ENCODE data around the gene SSBP3.
A peak's percentile ranks its signal among the peaks of the same experiment; 100 is the strongest.

SSBP3 gene

GRCh38 chr1:54228638-54229079 is 177.5 kb downstream of the SSBP3 start:
- no peak overlapping the region for H3K4me3 ChIP-seq (ENCODE audit: low read depth, low read length)
- no peak overlapping the region for H2AFZ ChIP-seq
- H3K9ac ChIP-seq = no peak overlapping the region
- no peak for TF ChIP-seq CTCF (IDR thresholded peaks at IDR 0.05)
- no peaks in the 10 kb centered on the region for H3K9me3 ChIP-seq (ENCODE audit: control insufficient read depth, low read length)
- peak overlapping the region; percentile 32 for H3K27ac ChIP-seq
- H3K4me2 ChIP-seq (ENCODE audit: low read length) = no peak overlapping the region
- no peaks in the 10 kb centered on the region for H3K36me3 ChIP-seq (ENCODE audit: control insufficient read depth, insufficient read depth, low read length)
- no peaks in the 10 kb centered on the region for H3K27me3 ChIP-seq (ENCODE audit: control insufficient read depth, insufficient read depth, low read length)
- H3K79me2 ChIP-seq = no peaks in the 10 kb centered on the region
- peaks cover 12% of the 10 kb centered on the region for H3K4me1 ChIP-seq

GRCh38 chr1:54227891-54228310 is 178.3 kb downstream of the SSBP3 start:
- no peaks in the 10 kb centered on the region for H3K79me2 ChIP-seq

GRCh38 chr1:54227091-54227602 is 179.0 kb downstream of the SSBP3 start:
- Histone ChIP-seq H3K79me2 (no peaks in the 10 kb centered on the region), H3K4me3 (ENCODE audit: low read depth, low read length) (no peak overlapping the region), H3K4me1 (peaks cover 12% of the 10 kb centered on the region), H3K27me3 (ENCODE audit: control insufficient read depth, insufficient read depth, low read length) (no peaks in the 10 kb centered on the region), H2AFZ (no peak overlapping the region), H3K4me2 (ENCODE audit: low read length) (no peak overlapping the region), H3K9ac (no peak overlapping the region), H3K36me3 (ENCODE audit: control insufficient read depth, insufficient read depth, low read length) (no peaks in the 10 kb centered on the region), H3K27ac (peak overlapping the region; percentile 12), H3K9me3 (ENCODE audit: control insufficient read depth, low read length) (no peaks in the 10 kb centered on the region)
- TF ChIP-seq CTCF (IDR thresholded peaks at IDR 0.05) = no peak

More at GRCh38 chr1:54227891-54228310, 178.3 kb downstream of the SSBP3 start:
- peak overlapping the region; percentile 12 for H3K27ac ChIP-seq
- no peak overlapping the region for H2AFZ ChIP-seq
- no peak overlapping the region for H3K4me3 ChIP-seq (ENCODE audit: low read depth, low read length)
- no peak for TF ChIP-seq CTCF (IDR thresholded peaks at IDR 0.05)
- H3K4me2 ChIP-seq (ENCODE audit: low read length) = no peak overlapping the region
- H3K27me3 ChIP-seq (ENCODE audit: control insufficient read depth, insufficient read depth, low read length) = no peaks in the 10 kb centered on the region
- peaks cover 12% of the 10 kb centered on the region for H3K4me1 ChIP-seq
- H3K9me3 ChIP-seq (ENCODE audit: control insufficient read depth, low read length) = no peaks in the 10 kb centered on the region
- H3K36me3 ChIP-seq (ENCODE audit: control insufficient read depth, insufficient read depth, low read length) = no peaks in the 10 kb centered on the region
- H3K9ac ChIP-seq = no peak overlapping the region

- no peak overlapping the region for H3K27ac ChIP-seq
Observed at GRCh38 chr1:54225986-54226559, 180.1 kb downstream of the SSBP3 start.

More at GRCh38 chr1:54225986-54226559, 180.1 kb downstream of the SSBP3 start:
- H3K79me2 ChIP-seq = no peaks in the 10 kb centered on the region
- no peak overlapping the region for H2AFZ ChIP-seq
- no peak for TF ChIP-seq CTCF (IDR thresholded peaks at IDR 0.05)
- H3K27me3 ChIP-seq (ENCODE audit: control insufficient read depth, insufficient read depth, low read length) = no peaks in the 10 kb centered on the region
- no peak overlapping the region for H3K9ac ChIP-seq
- no peaks in the 10 kb centered on the region for H3K36me3 ChIP-seq (ENCODE audit: control insufficient read depth, insufficient read depth, low read length)
- peaks cover 12% of the 10 kb centered on the region for H3K4me1 ChIP-seq
- H3K4me2 ChIP-seq (ENCODE audit: low read length) = no peak overlapping the region
- H3K4me3 ChIP-seq (ENCODE audit: low read depth, low read length) = no peak overlapping the region
- H3K9me3 ChIP-seq (ENCODE audit: control insufficient read depth, low read length) = no peaks in the 10 kb centered on the region

All from parathyroid adenoma (tissue), 2 donors.